Peyer's patch (tissue), 4 donors: ENCODE data around the gene PTX4.

Experiments used
- POLR2A ChIP-seq, 2 donors: fragments of 450-650 bp; IDR thresholded peaks; one replicate each; pipeline ENCODE4 v1.5.1; 2017; ENCODE audit warnings: antibody characterized with exemption in 2 of 2, mild to moderate bottlenecking in 2 of 2, moderate library complexity in 2 of 2
- TF ChIP-seq, protein P1 (sequence below), 6 experiments: fragments of 450-650 bp in 4 of 6; fragments of 200-600 bp in 2 of 6; sonication (generic) in 1 of 6; IDR thresholded peaks; one replicate each; pipeline ENCODE4 v1.5.1; 2017 to 2019; ENCODE audit warnings: antibody characterized with exemption in 6 of 6, mild to moderate bottlenecking in 3 of 6, moderate library complexity in 1 of 6

DNA sequence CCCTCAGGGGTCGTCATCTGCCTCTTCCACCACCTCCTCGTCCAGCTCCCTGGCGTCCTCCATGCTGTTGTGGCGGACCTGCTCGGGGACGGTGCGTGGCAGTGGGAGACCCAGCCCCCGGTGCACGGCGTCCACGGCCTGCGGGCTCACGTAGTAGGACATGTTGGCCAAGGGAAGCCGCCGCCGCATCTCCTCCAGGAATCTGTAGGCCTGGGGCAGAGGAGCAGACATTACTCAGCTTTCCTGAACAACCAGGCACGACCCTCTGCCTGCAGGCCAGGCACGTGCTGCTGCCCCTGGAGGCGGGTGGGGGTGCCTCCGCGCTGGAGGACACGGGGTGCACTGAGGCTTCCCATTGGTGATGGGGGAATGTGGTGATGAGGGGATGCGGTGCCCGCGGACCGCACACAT is 22.2 kb upstream of the PTX4 start:
- TF ChIP-seq, protein P1, sequence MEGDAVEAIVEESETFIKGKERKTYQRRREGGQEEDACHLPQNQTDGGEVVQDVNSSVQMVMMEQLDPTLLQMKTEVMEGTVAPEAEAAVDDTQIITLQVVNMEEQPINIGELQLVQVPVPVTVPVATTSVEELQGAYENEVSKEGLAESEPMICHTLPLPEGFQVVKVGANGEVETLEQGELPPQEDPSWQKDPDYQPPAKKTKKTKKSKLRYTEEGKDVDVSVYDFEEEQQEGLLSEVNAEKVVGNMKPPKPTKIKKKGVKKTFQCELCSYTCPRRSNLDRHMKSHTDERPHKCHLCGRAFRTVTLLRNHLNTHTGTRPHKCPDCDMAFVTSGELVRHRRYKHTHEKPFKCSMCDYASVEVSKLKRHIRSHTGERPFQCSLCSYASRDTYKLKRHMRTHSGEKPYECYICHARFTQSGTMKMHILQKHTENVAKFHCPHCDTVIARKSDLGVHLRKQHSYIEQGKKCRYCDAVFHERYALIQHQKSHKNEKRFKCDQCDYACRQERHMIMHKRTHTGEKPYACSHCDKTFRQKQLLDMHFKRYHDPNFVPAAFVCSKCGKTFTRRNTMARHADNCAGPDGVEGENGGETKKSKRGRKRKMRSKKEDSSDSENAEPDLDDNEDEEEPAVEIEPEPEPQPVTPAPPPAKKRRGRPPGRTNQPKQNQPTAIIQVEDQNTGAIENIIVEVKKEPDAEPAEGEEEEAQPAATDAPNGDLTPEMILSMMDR (IDR thresholded peaks at IDR 0.05) = no peak
- no peak for TF ChIP-seq POLR2A (IDR thresholded peaks at IDR 0.05)
